Hindlimb muscle (tissue), 1 donor: ENCODE measurements around the gene CDH26. TPM values are rescaled to one million over a fixed set of nuclear protein-coding genes. Genes with fewer than 3 reads are reported as not detected.

ENCODE experiments used
- DNase-seq: peaks from one replicate; pipeline ENCODE4 v3.0.0-alpha.2; 2013
- polyA plus RNA-seq: library from polyadenylated mRNA; unstranded; fragments of 120-200 nt; gene quantifications from one replicate; pipeline ENCODE4 v1.2.1, GENCODE V29; 2013; ENCODE audit not compliant: insufficient read length

Gene CDH26
- polyA plus RNA-seq, 1 donor, result 0.85 TPM

DNA sequence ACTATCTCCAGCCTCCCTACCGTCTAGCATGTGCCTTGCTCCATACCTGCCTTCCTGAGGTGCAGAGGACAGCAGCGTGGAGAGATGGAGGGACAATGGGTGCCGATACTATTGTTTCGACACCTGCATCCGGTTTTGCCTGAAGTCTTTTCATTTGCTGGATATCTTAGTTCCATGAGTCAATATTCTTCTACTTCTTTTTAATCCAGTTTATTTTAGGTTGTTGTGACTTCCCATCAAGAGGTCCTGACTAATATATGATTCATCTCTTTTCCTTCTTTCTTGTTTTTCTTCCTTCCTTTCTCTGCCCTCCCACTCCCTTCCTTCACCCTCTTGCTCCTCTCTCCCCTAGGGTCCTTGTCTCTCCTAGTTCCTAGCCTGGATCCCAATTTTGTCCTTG, 91.4 kb downstream of the CDH26 start:
- DNase-seq, result no peak

- DNase-seq, result no peak
These were observed 92.1 kb downstream of the CDH26 start for GRCh38 chr20:60050193-60050947.

- no peak for DNase-seq
These were observed 93.7 kb downstream of the CDH26 start for GRCh38 chr20:60051911-60052310.

GRCh38 chr20:60052322-60052721, 94.1 kb downstream of the CDH26 start:
- DNase-seq, result no peak

- no peak for DNase-seq
These were observed 95.0 kb downstream of the CDH26 start for GRCh38 chr20:60053125-60053817.

GRCh38 chr20:60053818-60054190, 95.6 kb downstream of the CDH26 start:
- DNase-seq, result no peak

- DNase-seq, result no peak
These were observed 96.8 kb downstream of the CDH26 start for GRCh38 chr20:60054716-60055634.

GRCh38 chr20:60055740-60056139, 97.5 kb downstream of the CDH26 start:
- no peak for DNase-seq

GRCh38 chr20:60056407-60057122, 98.3 kb downstream of the CDH26 start:
- no peak for DNase-seq

GRCh38 chr20:60057123-60057865, 99.1 kb downstream of the CDH26 start:
- peak; percentile 70 for DNase-seq

- peak; percentile 28 for DNase-seq
These were observed 99.9 kb downstream of the CDH26 start for GRCh38 chr20:60057866-60058807.

GRCh38 chr20:60058879-60059278, 100.7 kb downstream of the CDH26 start:
- no peak for DNase-seq

DNA sequence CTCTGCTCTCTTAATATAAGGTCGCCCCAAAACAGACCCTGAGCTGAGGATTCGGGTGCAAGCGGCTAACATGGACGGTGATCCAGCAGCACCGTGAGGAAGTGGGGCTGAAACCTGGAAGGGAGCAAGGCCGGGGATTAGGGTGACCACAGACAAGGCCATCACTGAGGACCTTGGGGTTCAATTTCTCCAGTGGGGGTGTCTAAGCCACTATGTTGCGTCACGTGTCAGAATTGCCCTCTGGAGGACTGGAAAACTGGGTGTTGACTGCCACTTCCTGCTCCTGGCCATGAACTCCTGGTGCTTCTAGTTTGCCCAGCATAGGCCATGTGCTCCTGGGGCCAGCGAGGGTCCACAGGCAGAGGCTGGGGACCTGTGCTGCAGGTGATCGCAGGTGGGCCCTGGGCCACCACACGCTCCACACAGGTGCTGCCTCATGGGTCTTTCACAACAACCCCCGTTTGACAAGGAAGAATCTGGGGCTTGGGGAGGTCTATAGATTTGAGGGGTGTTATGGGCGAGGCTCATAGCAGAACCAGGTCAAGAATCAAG, 101.9 kb downstream of the CDH26 start:
- DNase-seq, result no peak

GRCh38 chr20:60060593-60060992, 102.4 kb downstream of the CDH26 start:
- no peak for DNase-seq

DNA sequence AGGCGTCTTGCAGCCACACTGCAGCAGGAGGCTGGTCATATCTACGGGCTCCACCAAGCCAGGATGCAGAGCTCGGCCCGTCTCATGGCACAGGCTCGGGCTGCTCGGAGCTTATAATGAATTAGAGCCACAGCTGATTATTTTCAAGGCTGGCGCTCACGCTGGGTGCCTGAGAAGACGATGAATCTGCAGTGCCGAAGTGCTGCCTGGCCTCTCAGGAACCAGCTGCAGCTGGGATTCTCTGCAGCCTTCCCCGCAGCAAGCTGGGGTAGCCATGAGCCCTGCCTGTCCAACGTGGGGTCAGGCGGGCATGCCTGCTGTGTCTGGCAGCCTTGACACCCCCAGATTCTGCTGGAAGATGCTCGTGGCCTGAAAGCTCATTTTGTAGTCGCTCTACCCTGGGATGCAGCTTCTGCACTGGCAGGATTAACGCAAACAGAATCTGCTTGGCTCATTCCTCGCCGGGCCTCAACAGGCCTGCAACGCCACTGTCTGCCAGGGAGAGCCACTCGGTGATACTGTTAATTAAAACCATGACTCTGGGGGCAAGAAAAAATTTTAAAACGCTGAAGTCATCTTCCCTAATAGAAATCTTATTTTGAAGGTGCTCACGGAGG, 104.3 kb downstream of the CDH26 start:
- no peak for DNase-seq

DNA sequence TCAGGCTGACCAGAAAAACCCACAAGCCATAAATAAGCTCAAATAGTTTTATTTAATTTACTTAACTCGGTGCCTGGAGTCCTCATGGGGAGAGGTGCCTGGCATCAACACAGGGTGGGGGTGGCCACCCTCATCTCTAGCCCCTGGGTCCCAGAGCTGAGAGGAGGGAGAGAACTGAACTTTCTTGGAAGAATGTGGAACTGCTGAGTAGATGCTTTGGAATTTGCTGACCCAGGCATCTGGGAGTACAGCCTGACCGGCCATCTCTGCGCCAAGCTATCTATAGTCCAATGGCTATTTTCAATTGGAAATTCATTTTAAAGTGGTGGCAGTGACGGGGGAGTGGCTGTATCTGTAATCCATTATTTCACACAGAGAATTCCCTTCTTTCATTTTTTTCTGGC, 104.8 kb downstream of the CDH26 start:
- DNase-seq, result peak; percentile 61

- DNase-seq, result no peak
These were observed 105.6 kb downstream of the CDH26 start for GRCh38 chr20:60063739-60064380.
